ENCODE results near the gene TTC28.

TTC28 gene

DNA sequence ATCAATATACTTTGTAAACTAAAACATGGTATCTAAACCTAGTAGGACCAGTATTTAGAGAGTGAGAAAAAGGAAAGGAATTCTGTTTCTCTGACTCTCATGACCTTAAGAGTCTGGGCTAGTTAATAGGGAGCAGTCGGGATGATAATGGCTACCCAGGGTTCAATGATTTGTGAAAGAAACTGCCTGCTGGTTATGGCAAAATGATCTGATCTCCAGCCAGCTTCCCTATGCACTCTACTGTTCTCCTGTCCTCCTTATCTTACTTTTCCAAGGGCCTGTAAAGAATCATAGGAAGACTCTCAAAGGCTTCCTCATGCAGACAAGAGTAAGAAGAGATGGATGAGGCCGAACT, 567.5 kb downstream of the TTC28 start:
- no peaks in the 10 kb centered on the region for H3K4me1 ChIP-seq (ENCODE audit: control insufficient read depth, insufficient read depth, low read length)
- CTCF ChIA-PET = interaction anchor here (1.0 to 2.3 kb wide), 6 partner anchors 9 to 61 kb away, joined by 3 to 12 read pairs (median 6); no protein-coding TSS in a partner anchor
- H3K4me3 ChIP-seq (ENCODE audit: low read depth, low read length) = no peak overlapping the region
- H3K27ac ChIP-seq (ENCODE audit: extremely low read depth, low read depth, low read length) = no peak overlapping the region
- POLR2A ChIA-PET = no interaction called here
- TF ChIP-seq SP7 (tag by site-specific recombination; IDR thresholded peaks at IDR 0.05) (no peak), OSR2 (tag by site-specific recombination; IDR thresholded peaks at IDR 0.05) (no peak), HOXD13 (CRISPR knock-in tag; IDR thresholded peaks at IDR 0.05; ENCODE audit: borderline replicate concordance) (no peak), ZIC2 (tag by site-specific recombination; IDR thresholded peaks at IDR 0.05) (no peak), ZNF366 (tag by site-specific recombination; conservative IDR thresholded peaks at IDR 0.05) (no peak), ZNF76 (tag by site-specific recombination; IDR thresholded peaks at IDR 0.05; ENCODE audit: borderline replicate concordance, low read depth) (no peak), KLF8 (tag by site-specific recombination; IDR thresholded peaks at IDR 0.05) (no peak), ZNF266 (tag by site-specific recombination; IDR thresholded peaks at IDR 0.05; ENCODE audit: low read depth) (no peak), KLF9 (tag by site-specific recombination; IDR thresholded peaks at IDR 0.05; ENCODE audit: low read depth) (no peak), ZNF133 (tag by site-specific recombination; IDR thresholded peaks at IDR 0.05) (no peak), ZNF398 (tag by site-specific recombination; IDR thresholded peaks at IDR 0.05) (no peak), ZNF138 (tag by site-specific recombination; IDR thresholded peaks at IDR 0.05; ENCODE audit: borderline replicate concordance) (no peak), ZBTB8A (tag by site-specific recombination; IDR thresholded peaks at IDR 0.05) (no peak), ZFP37 (tag by site-specific recombination; IDR thresholded peaks at IDR 0.05) (no peak), ZNF404 (tag by site-specific recombination; IDR thresholded peaks at IDR 0.05) (no peak), ZNF37A (tag by site-specific recombination; IDR thresholded peaks at IDR 0.05) (no peak)
- TF ChIP-seq, protein P1, sequence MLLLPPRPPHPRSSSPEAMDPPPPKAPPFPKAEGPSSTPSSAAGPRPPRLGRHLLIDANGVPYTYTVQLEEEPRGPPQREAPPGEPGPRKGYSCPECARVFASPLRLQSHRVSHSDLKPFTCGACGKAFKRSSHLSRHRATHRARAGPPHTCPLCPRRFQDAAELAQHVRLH (tag by site-specific recombination; IDR thresholded peaks at IDR 0.05) = no peak
- H3K36me3 ChIP-seq (ENCODE audit: control insufficient read depth in 2 of 2, insufficient read depth in 1 of 2, low read length in 2 of 2) = peaks cover 0 to 10% of the 10 kb centered on the region in 2 experiments; a peak in 1 of 3 replicates
- H3K9me3 ChIP-seq (ENCODE audit: control insufficient read depth, insufficient read depth, low read depth, low read length) = no peaks in the 10 kb centered on the region

DNA sequence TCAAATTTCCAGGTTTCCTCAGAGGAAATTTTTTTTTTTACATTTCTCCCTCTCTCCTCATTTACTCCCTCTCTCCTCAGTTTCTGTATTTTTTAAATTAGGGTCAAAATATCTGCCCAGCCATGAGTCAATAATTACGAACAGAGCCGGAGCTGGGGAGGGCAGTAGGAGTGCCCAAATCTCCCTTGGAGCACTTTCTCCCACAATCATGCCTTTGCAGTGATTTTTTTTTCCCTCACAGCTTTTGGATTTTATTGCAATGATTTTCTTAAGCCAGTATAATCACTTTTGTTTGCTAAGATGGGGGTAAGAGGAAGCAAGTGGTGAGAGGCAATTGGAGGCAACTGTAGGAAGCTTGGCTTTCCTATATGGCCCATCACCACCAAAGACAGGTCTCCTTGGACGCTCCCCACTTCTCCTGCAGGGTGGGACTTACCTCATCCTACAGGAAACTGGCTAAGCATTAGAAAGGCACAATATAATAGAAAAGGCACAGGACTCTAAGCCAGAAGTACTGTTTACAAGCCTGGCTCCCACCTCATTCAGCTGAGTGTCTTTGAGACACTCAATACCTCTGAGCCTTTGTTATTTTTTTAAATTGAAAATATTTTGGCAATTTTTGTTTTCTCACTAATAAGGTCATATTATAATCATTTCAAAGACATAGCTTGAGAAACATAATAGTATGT, 568.0 kb downstream of the TTC28 start:
- H3K36me3 ChIP-seq (ENCODE audit: control insufficient read depth in 2 of 2, insufficient read depth in 1 of 2, low read length in 2 of 2) = peaks cover 0 to 12% of the 10 kb centered on the region in 2 experiments; a peak in 1 of 3 replicates
- no peaks in the 10 kb centered on the region for H3K4me1 ChIP-seq (ENCODE audit: control insufficient read depth, insufficient read depth, low read length)
- ChIA-PET CTCF (interaction anchor here (1.5 to 2.3 kb wide), 3 partner anchors 12 to 60 kb away, joined by 7 to 12 read pairs (median 10); no protein-coding TSS in a partner anchor), POLR2A (interaction anchor here (0.6 kb wide), 1 partner anchor 665 kb away, joined by 3 read pairs; no protein-coding TSS in a partner anchor)
- no peaks in the 10 kb centered on the region for H3K9me3 ChIP-seq (ENCODE audit: control insufficient read depth, insufficient read depth, low read depth, low read length)
- TF ChIP-seq ZNF37A (tag by site-specific recombination; IDR thresholded peaks at IDR 0.05) (no peak), ZBTB11 (tag by site-specific recombination; conservative IDR thresholded peaks at IDR 0.05; ENCODE audit: low read depth) (no peak), FEZF1 (tag by site-specific recombination; IDR thresholded peaks at IDR 0.05) (no peak), ZNF423 (tag by site-specific recombination; IDR thresholded peaks at IDR 0.05) (no peak), ZNF629 (tag by site-specific recombination; IDR thresholded peaks at IDR 0.05) (no peak), ZIC2 (tag by site-specific recombination; IDR thresholded peaks at IDR 0.05) (no peak), ZNF202 (tag by site-specific recombination; IDR thresholded peaks at IDR 0.05; ENCODE audit: borderline replicate concordance) (no peak), ZNF274 (IDR thresholded peaks at IDR 0.05; ENCODE audit: low read length) (no peak), ZNF274 (tag by site-specific recombination; IDR thresholded peaks at IDR 0.05; ENCODE audit: borderline replicate concordance) (no peak)
- H3K4me3 ChIP-seq (ENCODE audit: low read depth, low read length) = no peak overlapping the region
- H3K27ac ChIP-seq (ENCODE audit: extremely low read depth, low read depth, low read length) = no peak overlapping the region

Measured in HEK293 (cell line).